ENCODE measurements around the gene PON3. TPM values are rescaled to one million over a fixed set of nuclear protein-coding genes. Genes with fewer than 3 reads are reported as not detected.

PON3 gene
- polyA plus RNA-seq, 1 donor (not counting 4 experiments of a cell fraction or from before 2014, with no cell fraction given) = 0.85 TPM

DNA sequence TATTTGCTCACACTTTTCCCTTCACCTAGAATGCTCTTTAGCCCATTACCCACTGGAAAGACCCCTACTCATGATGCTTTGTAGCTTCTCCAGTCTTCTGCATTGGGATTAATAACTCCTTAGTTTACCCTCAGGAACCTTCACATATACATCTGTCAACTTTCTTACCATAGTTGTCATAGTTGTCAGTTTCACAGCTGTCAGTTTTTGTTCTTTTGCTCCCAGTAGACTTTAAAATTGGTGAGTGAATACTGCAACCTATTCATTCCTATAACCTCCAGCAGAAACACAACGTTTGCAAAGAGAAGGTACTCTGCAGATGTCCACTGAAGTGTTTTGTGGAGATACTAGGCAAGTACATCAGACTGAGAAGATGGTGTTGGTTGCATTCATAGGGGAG is 74.5 kb downstream of the PON3 start:
- no peaks in the 10 kb centered on the region for H3K4me1 ChIP-seq (ENCODE audit: control insufficient read depth, extremely low read depth, insufficient read depth, low read length)
- dilution Hi-C loops (cut with MboI; ENCODE audit: extremely low pct_ligation_motif_present, low sequenced_read_pairs) = no loop called here

DNA sequence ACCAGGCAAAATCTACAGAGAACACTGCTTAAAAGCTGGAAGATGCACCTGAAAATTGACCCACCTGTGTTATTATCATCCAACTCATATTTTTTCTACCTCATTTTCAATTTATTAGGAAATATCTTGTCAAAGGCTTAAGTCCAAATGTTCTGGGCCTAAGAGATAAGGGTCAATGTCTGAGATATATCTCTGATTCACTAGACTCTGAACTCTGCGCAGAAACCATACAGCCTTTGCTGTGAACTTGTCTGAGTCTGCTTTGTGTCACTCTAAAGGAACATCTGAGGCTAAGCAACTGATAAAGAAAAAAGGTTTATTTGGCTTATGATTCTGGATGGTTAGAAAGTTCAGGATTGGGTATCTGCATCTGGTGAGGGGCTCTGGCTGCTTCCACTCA is 75.5 kb downstream of the PON3 start:
- H3K27me3 ChIP-seq (ENCODE audit: control insufficient read depth, extremely low read depth, insufficient read depth, low read length) = peaks cover 12% of the 10 kb centered on the region
- no peaks in the 10 kb centered on the region for H4K20me1 ChIP-seq (ENCODE audit: control insufficient read depth, extremely low read depth, insufficient read depth, low read length)
- FAIRE-seq (no peak), DNase-seq (ENCODE audit: low read depth, low spot score) (no peak)
- TF ChIP-seq, protein P1, sequence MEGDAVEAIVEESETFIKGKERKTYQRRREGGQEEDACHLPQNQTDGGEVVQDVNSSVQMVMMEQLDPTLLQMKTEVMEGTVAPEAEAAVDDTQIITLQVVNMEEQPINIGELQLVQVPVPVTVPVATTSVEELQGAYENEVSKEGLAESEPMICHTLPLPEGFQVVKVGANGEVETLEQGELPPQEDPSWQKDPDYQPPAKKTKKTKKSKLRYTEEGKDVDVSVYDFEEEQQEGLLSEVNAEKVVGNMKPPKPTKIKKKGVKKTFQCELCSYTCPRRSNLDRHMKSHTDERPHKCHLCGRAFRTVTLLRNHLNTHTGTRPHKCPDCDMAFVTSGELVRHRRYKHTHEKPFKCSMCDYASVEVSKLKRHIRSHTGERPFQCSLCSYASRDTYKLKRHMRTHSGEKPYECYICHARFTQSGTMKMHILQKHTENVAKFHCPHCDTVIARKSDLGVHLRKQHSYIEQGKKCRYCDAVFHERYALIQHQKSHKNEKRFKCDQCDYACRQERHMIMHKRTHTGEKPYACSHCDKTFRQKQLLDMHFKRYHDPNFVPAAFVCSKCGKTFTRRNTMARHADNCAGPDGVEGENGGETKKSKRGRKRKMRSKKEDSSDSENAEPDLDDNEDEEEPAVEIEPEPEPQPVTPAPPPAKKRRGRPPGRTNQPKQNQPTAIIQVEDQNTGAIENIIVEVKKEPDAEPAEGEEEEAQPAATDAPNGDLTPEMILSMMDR (optimal IDR thresholded peaks at IDR 0.05 in 1 of 3, IDR thresholded peaks at IDR 0.05 in 1 of 3, conservative IDR thresholded peaks at IDR 0.05 in 1 of 3; ENCODE audit: extremely low read depth in 1 of 3, insufficient read depth in 2 of 3, low read length in 3 of 3) = no peak
- TF ChIP-seq EZH2 (IDR thresholded peaks at IDR 0.05; ENCODE audit: low read length) = no peak
- no peak overlapping the region for H3K4me2 ChIP-seq (ENCODE audit: control insufficient read depth, extremely low read depth, insufficient read depth, low read depth, low read length)
- no peak overlapping the region for H2AFZ ChIP-seq (ENCODE audit: control insufficient read depth, low read length)
- H3K9me3 ChIP-seq (ENCODE audit: control insufficient read depth, low read depth, low read length) = no peaks in the 10 kb centered on the region
- H3K27ac ChIP-seq (ENCODE audit: control insufficient read depth, insufficient read depth, low read length) = no peak overlapping the region
- H3K36me3 ChIP-seq (ENCODE audit: control insufficient read depth in 2 of 2, extremely low read depth in 1 of 2, insufficient read depth in 2 of 2, low read length in 2 of 2) = no peaks in the 10 kb centered on the region
- dilution Hi-C loops (cut with MboI; ENCODE audit: extremely low pct_ligation_motif_present, low sequenced_read_pairs) = no loop called here
- no peaks in the 10 kb centered on the region for H3K79me2 ChIP-seq (ENCODE audit: control insufficient read depth, insufficient read depth, low read length)
- H3K9me1 ChIP-seq (ENCODE audit: control insufficient read depth, extremely low read depth, insufficient read depth, low read length) = no peaks in the 10 kb centered on the region
- H3K4me3 ChIP-seq (ENCODE audit: control insufficient read depth in 2 of 3, extremely low read depth in 1 of 3, insufficient read depth in 2 of 3, low read depth in 1 of 3, low read length in 3 of 3) = no peak overlapping the region
- H3K4me1 ChIP-seq (ENCODE audit: control insufficient read depth, extremely low read depth, insufficient read depth, low read length) = no peaks in the 10 kb centered on the region
- no peak overlapping the region for H3K9ac ChIP-seq (ENCODE audit: control insufficient read depth, extremely low read depth, insufficient read depth, low read length)

More for the DNA sequence above, 74.5 kb downstream of the PON3 start:
- Histone ChIP-seq H3K4me3 (ENCODE audit: control insufficient read depth in 2 of 3, extremely low read depth in 1 of 3, insufficient read depth in 2 of 3, low read depth in 1 of 3, low read length in 3 of 3) (no peak overlapping the region), H3K9me1 (ENCODE audit: control insufficient read depth, extremely low read depth, insufficient read depth, low read length) (no peaks in the 10 kb centered on the region), H3K4me2 (ENCODE audit: control insufficient read depth, extremely low read depth, insufficient read depth, low read depth, low read length) (no peak overlapping the region), H2AFZ (ENCODE audit: control insufficient read depth, low read length) (no peak overlapping the region), H3K79me2 (ENCODE audit: control insufficient read depth, insufficient read depth, low read length) (no peaks in the 10 kb centered on the region), H4K20me1 (ENCODE audit: control insufficient read depth, extremely low read depth, insufficient read depth, low read length) (no peaks in the 10 kb centered on the region), H3K27ac (ENCODE audit: control insufficient read depth, insufficient read depth, low read length) (no peak overlapping the region), H3K36me3 (ENCODE audit: control insufficient read depth in 2 of 2, extremely low read depth in 1 of 2, insufficient read depth in 2 of 2, low read length in 2 of 2) (no peaks in the 10 kb centered on the region), H3K27me3 (ENCODE audit: control insufficient read depth, extremely low read depth, insufficient read depth, low read length) (peaks cover 12% of the 10 kb centered on the region), H3K9ac (ENCODE audit: control insufficient read depth, extremely low read depth, insufficient read depth, low read length) (no peak overlapping the region), H3K9me3 (ENCODE audit: control insufficient read depth, low read depth, low read length) (no peaks in the 10 kb centered on the region)
- DNase-seq (ENCODE audit: low read depth, low spot score) = no peak
- TF ChIP-seq EZH2 (IDR thresholded peaks at IDR 0.05; ENCODE audit: low read length) = no peak
- TF ChIP-seq, protein P1 (optimal IDR thresholded peaks at IDR 0.05 in 1 of 3, IDR thresholded peaks at IDR 0.05 in 1 of 3, conservative IDR thresholded peaks at IDR 0.05 in 1 of 3; ENCODE audit: extremely low read depth in 1 of 3, insufficient read depth in 2 of 3, low read length in 3 of 3) = no peak
- FAIRE-seq = no peak
